GM19238 (cell line): ENCODE results near the gene MPI.
"Not testable (repeated sequence)": the region's sequence is repeated elsewhere in the genome, so short reads cannot be mapped to it uniquely, and the experiment has no call there.

Experiments used
- DNase-seq: peaks from one replicate; pipeline ENCODE4 v3.0.0; 2011; ENCODE audit warnings: low spot score; ENCODE audit not compliant: insufficient read length

MPI gene

GRCh38 chr15:74890665-74890960 lies 771 bp downstream of the MPI start:
- no peak for DNase-seq

DNA sequence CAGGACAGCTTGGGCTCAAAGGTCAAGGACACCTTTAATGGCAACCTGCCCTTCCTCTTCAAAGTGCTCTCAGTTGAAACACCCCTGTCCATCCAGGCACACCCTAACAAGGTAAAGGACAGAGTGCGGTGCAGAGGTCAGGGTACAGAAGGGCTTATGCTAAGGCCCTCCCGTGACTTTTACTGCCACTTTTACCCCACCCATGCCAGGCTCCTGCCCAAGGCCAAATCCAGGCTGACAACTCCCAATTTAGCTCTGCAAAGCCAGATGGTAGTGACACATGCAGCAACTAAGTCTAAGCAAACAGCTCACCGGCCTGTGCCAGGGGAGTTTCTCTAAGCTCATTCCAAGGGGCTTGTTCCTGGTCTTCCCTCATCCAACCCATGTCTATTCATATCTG lies 1.6 kb downstream of the MPI start:
- DNase-seq = no peak

DNA sequence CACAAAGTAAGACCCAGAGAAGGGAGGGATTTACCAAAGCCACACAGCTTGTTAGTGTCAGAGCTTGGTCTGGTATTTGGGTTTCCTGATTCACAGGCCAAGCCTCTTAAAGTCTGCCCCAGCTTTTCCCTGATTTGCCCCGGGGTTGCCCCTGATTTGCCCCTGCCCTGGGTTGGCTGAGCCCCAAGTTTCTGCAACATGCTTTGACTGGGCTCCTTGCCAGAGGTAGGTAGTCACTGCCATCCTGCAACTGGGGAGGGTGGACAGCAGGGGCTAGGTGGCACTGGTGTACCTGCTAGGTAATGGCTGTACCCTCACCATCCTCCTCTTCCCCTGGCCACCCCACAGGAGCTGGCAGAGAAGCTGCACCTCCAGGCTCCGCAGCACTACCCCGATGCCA lies 2.5 kb downstream of the MPI start:
- no peak for DNase-seq

DNA sequence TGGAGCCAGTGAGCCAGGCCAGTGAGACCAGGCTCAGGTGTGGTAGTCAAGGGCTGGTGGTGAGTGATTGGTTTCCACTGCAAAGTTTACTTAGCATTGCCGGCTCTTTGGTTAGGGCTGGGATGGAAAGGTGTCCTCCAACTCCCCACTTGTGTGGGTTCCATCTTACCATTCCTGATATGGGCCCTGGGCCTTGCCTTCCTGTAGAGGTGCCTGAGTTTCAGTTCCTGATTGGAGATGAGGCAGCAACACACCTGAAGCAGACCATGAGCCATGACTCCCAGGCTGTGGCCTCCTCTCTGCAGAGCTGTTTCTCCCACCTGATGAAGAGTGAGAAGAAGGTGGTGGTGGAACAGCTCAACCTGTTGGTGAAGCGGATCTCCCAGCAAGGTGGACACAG lies 3.1 kb downstream of the MPI start:
- DNase-seq = no peak

DNA sequence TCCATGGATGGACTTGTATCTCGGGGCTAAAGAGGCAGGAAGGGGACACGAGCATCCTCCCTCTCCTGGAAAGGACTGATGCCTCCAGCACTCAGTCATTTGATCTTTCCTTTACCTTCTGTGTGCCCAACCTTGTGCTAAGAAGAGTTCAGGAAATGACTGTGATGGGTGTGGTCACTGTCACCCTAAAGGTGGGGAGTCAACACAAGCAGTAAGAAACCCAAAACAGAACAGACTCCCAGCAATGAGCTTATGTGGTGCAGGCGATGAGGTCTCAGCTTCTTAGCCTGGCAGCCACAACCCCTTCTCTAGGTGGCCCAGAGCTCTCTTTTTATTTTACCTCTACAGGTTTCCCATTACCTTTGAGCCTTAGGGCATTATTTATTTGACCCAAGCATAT lies 3.8 kb downstream of the MPI start:
- DNase-seq = no peak

- DNase-seq = not testable (repeated sequence)
Measured at GRCh38 chr15:74894383-74894782, 4.5 kb downstream of the MPI start.

DNA sequence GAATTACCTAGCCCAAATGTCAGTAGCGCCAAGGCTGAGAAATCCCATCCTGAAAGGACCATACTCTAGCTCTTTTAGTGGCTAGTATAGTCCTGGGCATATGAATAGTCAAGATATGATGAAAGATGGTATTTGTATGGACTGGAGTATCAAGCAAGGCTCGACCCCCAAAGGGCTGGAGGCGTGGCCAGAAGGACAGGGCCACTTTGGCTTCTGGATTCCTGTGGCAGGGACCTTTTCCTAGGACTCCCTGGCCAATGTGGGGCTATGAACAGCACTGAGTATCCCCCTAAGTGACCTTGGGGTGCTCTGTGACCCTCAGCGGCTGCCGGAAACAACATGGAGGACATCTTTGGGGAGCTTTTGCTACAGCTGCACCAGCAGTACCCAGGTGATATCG lies 6.0 kb downstream of the MPI start:
- DNase-seq = no peak

DNA sequence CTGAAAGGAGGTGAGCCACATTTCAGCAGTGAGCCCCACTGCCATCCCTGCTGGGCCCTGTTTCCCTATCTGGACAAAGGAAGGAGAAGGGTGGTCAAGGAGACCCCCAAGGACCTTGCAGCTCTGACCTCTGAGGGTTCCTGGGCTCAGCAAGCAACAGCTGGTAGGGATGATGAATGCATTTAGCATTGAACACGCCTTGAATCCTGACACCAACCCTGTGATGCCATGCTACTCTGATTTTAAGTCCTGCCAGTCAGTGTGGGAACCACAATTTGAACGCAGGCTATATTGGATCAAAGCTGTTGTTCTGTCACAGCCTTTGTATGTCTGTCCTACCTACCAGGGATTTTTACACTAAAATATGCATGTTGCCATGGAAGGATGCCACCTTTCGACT lies 6.5 kb downstream of the MPI start:
- no peak for DNase-seq

GRCh38 chr15:74897300-74897701 lies 7.5 kb downstream of the MPI start:
- no peak for DNase-seq

GRCh38 chr15:74901612-74902063 lies 11.8 kb downstream of the MPI start:
- peak; percentile 60 for DNase-seq

GRCh38 chr15:74902295-74903075 lies 12.6 kb downstream of the MPI start:
- DNase-seq = no peak

GRCh38 chr15:74903676-74904075 lies 13.8 kb downstream of the MPI start:
- no peak for DNase-seq

DNA sequence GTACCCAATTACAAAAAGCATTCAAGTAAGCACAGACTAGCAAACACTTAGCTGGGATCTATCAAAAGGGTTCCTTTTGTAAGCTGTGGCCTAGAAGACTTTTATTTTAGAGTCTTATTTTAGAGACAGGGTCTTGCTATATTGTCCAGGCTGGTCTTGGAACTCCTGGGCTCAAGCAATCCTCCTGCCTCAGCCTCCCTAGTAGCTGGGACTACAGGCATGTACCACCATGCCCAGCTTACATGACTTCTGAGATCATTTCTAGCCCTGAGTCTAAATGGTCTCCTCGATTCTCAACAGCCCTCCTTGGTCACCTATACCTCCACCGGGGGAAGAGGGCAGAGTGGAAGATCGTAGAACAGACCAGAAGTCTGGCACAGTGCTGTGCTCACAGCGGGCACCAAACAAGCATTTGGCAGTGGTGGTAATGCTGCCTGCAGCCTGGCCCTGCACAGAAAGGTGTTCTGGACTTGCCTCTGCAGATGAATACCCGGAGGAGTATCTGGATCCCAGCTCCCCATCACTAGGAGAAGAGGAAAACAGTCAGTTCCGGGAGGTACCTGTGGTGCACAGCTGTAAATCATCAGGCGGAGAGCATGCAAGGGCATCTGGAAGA lies 14.5 kb downstream of the MPI start:
- DNase-seq = no peak

DNA sequence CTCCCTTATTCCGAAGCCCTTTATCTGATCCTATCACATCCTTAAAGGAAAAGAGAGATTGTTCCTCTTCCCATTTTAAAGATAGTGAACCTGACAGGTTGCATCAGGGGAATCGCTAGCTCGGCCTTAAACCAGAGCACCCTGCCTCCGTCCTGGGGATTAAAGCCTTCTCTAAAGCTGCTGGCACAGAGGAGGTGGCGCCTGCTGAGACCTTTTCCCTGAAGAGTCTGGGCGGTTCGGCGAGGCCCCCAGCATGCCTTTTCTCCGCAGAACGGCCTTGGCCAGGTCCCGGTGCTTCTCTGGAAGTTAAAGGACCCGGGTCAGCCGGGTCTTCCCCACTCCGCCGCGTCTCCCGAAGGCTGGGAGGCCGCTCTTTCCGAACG lies 16.2 kb downstream of the MPI start:
- DNase-seq = no peak

DNA sequence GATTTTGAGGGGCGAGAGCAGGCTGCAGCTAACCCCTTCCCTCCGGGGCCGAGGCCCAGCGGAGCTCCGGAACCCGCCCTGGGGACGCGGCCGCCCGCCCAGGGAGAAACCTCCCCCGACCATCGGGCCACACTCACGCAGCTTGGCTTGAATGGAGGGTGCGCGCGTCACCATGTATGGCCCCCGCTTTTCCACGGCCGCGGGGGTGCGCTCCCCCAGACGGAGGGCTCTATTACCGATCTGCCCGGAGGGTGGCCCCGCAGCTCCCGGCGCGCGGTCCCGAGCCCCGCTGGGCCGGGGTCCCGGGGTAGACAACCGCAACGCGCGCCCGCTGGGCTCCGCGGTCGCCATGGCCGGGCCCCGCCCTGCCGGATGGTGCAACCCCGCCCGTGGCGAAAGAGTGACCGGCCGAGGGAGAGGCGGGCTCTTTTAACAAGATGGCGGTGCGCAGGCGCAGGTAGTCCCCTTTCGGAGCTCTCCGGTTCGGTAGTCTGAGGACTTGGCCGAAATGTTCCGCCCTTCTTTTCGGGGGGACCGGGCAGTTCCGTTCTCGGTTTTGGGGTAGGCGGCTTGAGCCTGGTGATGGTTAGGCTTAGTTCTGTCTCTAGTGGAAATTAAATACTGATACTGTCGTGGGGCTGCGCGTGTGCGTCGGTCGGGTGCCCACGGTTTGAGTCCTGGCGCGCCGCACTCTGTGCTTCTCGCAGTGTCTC lies 16.8 kb downstream of the MPI start, which contains the start of gene FAM219B:
TSS of gene FAM219B (minus strand) at position 402 of the 713 bp plus-strand sequence. CDS start at position 351, 51 bp downstream.
- peak; percentile 94 for DNase-seq

DNA sequence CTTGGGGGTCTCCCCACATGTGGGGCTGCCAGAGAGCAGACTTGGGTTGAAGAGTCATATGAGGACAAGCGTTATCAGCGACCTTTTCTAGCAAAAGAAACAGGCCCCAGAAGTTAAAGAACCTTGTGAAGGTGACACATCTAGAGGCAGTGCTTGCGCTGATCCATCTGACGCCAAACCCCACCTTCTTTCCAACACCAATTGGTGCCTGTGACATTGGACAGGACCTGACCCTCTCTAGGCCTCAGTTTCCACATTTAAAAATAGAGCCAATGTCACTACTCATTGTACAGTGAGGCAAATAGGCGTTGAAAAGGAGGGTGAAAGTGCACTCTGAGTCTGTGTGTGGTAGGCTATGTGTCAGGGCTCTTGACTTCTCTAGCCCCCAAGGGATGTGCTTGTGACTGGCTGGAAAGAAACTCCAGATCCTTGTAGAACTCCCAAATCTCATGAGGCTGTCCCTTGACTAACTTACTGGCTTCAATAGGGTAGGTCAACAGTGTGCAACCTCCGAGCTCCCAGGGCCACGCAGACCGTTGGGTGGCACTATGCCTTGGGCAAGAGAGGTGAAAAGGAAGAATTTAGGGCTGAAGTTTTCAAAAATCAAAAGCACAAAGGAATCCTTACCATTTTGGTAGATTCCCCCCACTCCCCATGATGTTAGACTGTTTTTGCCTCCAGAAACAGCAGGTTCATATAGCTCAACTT lies 17.5 kb downstream of the MPI start:
- DNase-seq = no peak

GRCh38 chr15:74908635-74909034 lies 18.8 kb downstream of the MPI start:
- no peak for DNase-seq

DNA sequence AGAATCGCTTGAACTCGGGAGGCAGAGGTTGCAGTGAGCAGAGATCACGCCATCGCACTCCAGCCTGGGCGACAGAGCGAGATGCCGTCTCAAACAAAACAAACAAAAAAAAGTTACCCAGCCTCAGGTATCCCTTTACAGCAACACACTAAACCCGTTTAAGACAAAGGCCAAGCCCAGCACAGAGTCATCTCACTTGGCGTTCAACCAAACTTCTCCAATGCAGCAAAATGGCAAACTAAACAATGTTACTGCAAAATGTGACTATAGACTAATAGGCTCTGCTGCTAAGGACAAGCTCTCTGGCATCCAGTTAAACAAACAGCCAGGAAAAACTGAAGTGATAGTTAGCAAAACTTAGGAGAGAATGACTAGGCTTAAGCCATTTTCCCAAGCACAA lies 23.2 kb downstream of the MPI start:
- DNase-seq = no peak

GRCh38 chr15:74913799-74914198 lies 24.0 kb downstream of the MPI start:
- DNase-seq = not testable (repeated sequence)

GRCh38 chr15:74917676-74918075 lies 27.8 kb downstream of the MPI start:
- DNase-seq = no peak

- no peak for DNase-seq
Measured at GRCh38 chr15:74920456-74920855, 30.6 kb downstream of the MPI start.

- DNase-seq = no peak
Measured at GRCh38 chr15:74924525-74924924, 34.7 kb downstream of the MPI start.
